Astrocyte of the cerebellum (primary cell): ENCODE results near the gene YIPF2.

Experiments
- DNase-seq: peaks from one replicate; pipeline ENCODE4 v3.0.0-alpha.2; 2011; ENCODE audit warnings: low read depth
- H3K4me3 ChIP-seq: 2 replicates; pipeline ENCODE4 v1.5.1; 2011; ENCODE audit warnings: mild to moderate bottlenecking, low read depth, low read length, moderate library complexity
- in situ Hi-C: cut with HindIII; loops from 2 replicates; pipeline ENCODE4 v1.10.0; 2017; ENCODE audit warnings: low sequenced_read_pairs
- TF ChIP-seq, protein P1 (sequence below): IDR thresholded peaks from 2 replicates; pipeline ENCODE4 v1.5.1; 2012; ENCODE audit warnings: low read length, low read depth, moderate library complexity, mild to moderate bottlenecking; ENCODE audit errors: missing control alignments

Gene YIPF2

DNA sequence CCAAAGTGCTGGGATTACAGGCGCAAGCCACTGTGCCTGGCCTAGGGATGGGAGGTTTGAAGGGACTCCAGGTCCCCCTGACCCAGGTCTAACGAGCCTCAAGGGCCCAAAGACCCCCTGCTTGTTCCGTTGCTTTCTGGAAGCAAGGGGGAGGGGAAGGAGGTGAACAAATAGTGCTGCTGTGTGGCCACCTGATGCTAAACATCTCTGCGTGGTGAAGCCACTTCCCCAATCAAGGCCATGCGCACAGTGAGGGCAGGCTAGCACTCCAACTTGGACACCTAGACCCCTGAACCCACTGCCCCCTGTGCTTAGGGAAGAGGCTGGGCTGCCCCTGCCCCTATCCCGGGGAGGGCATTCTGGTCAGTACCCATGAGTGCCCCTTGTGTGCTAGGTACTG, 33.1 kb downstream of the YIPF2 start:
- no peak overlapping the region for H3K4me3 ChIP-seq
- DNase-seq, result no peak
- TF ChIP-seq, protein P1, sequence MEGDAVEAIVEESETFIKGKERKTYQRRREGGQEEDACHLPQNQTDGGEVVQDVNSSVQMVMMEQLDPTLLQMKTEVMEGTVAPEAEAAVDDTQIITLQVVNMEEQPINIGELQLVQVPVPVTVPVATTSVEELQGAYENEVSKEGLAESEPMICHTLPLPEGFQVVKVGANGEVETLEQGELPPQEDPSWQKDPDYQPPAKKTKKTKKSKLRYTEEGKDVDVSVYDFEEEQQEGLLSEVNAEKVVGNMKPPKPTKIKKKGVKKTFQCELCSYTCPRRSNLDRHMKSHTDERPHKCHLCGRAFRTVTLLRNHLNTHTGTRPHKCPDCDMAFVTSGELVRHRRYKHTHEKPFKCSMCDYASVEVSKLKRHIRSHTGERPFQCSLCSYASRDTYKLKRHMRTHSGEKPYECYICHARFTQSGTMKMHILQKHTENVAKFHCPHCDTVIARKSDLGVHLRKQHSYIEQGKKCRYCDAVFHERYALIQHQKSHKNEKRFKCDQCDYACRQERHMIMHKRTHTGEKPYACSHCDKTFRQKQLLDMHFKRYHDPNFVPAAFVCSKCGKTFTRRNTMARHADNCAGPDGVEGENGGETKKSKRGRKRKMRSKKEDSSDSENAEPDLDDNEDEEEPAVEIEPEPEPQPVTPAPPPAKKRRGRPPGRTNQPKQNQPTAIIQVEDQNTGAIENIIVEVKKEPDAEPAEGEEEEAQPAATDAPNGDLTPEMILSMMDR, result no peak
- in situ Hi-C loops, result loop anchor here (10.0 kb wide), 1 partner anchor 129 kb away; no protein-coding TSS in a partner anchor

DNA sequence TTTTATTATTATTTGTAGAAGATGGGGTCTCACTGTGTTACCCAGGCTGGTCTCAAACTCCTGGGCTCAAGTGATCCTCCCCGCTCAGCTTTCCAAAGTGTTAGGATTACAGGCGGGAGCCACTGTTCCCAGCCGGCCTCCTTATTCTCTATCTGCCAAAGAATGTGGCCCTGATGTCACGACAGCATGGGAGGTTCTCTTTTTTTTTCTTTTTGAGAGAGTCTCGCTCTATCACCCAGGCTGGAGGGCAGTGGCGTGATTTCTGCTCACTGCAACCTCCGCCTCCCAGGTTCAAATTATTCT, 33.6 kb downstream of the YIPF2 start:
- DNase-seq, result no peak
- TF ChIP-seq, protein P1, result no peak
- in situ Hi-C loops, result loop anchor here (10.0 kb wide), 1 partner anchor 130 kb away; no protein-coding TSS in a partner anchor
- no peak overlapping the region for H3K4me3 ChIP-seq

GRCh38 chr19:10892256-10892655, 36.2 kb downstream of the YIPF2 start:
- in situ Hi-C loops, result loop anchor here (10.0 kb wide), 1 partner anchor 133 kb away; no protein-coding TSS in a partner anchor

DNA sequence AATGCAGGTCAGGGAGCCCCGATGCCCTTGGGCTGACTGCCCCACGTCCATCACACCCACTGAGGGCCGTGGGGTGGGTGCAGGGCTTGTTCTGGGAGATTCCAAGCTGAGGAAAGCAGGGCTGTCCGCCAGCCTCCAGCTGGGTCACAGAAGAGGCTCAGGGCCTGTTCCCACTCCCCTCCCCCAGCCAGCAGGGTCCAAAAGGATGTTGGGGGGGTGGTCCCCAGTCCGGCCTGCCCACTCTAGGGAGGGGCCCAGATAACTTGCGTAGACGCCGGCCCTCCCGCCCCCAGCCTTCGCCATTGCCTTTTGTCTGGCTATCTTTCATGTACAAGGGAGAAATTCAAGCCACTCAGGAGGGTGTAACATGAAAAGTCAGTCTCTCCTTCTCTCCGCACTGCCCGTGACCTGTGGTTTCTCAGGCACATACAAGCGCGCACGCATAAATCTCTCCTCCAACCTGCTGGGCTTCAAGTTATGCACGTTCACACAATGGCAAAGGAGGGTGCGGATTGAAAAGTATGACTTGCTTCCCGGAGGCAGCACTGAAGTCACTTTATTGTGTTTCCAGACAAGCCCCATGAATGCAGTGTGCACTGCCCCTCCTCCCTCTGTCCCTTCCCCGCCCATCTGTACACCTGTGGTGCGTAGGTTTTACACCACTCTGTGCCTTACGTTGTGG, 36.9 kb downstream of the YIPF2 start:
- DNase-seq, result no peak
- TF ChIP-seq, protein P1, result no peak
- in situ Hi-C loops, result loop anchor here (10.0 kb wide), 1 partner anchor 133 kb away; no protein-coding TSS in a partner anchor
- H3K4me3 ChIP-seq, result no peak overlapping the region

More at GRCh38 chr19:10892256-10892655, 36.2 kb downstream of the YIPF2 start:
- no peak for DNase-seq
- no peak overlapping the region for H3K4me3 ChIP-seq
- TF ChIP-seq, protein P1, result no peak

- no peak for DNase-seq
- TF ChIP-seq, protein P1, result no peak
Observed at GRCh38 chr19:10889880-10890279, 38.6 kb downstream of the YIPF2 start.

DNA sequence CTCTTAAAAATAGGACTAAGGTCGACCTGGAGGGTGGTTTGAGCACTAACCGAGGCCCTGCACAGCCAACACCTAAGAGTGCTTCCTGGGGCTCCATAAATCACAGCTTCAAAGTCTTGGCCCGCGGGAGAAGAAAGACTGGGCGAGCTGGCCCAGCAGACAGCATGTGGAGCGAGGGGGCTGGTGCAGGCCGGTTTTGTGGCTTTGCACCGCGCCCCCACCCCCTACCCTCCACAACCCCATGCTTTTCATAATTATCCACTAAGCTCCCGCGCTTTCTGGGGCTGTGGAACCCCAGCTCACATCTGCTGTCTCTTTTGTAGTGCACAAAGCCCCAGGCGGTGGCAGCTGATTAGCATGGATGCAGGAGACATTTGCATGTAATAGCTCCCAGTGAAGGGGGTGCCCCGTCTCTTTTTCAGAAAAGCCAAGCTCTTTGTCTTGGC, 40.0 kb downstream of the YIPF2 start:
- in situ Hi-C loops, result no loop called here
- TF ChIP-seq, protein P1, result no peak
- H3K4me3 ChIP-seq, result no peak overlapping the region
- DNase-seq, result no peak

More at GRCh38 chr19:10889880-10890279, 38.6 kb downstream of the YIPF2 start:
- in situ Hi-C loops, result loop anchor here (10.0 kb wide), 1 partner anchor 135 kb away; no protein-coding TSS in a partner anchor
- no peak overlapping the region for H3K4me3 ChIP-seq
